ENCODE data around the gene TLR4. TPM values are rescaled to one million over a fixed set of nuclear protein-coding genes. Genes with fewer than 3 reads are reported as not detected.

Gene TLR4
- total RNA-seq, 1 donor from 2014 or later, result 7.9 TPM

- DNase-seq (ENCODE audit: low spot score), result no peak
- H3K9me3 Mint-ChIP-seq (ENCODE audit: unreplicated experiment), result peaks cover 5% of the 10 kb centered on the region
- no peaks in the 10 kb centered on the region for H3K4me1 Mint-ChIP-seq (ENCODE audit: unreplicated experiment)
- no peak overlapping the region for H3K4me3 Mint-ChIP-seq (ENCODE audit: unreplicated experiment)
- H3K27ac Mint-ChIP-seq (ENCODE audit: unreplicated experiment), result no peak overlapping the region
- no peaks in the 10 kb centered on the region for H3K27me3 Mint-ChIP-seq (ENCODE audit: unreplicated experiment)
- no peak for TF ChIP-seq CTCF (IDR thresholded peaks at IDR 0.05; ENCODE audit: unreplicated experiment)
- no peaks in the 10 kb centered on the region for H3K36me3 Mint-ChIP-seq (ENCODE audit: low read depth, unreplicated experiment)
Measured at GRCh38 chr9:117732494-117732893, 28.3 kb downstream of the TLR4 start.

- no peak for DNase-seq (ENCODE audit: low spot score)
- Mint-ChIP-seq H3K27ac (ENCODE audit: unreplicated experiment) (no peak overlapping the region), H3K4me3 (ENCODE audit: unreplicated experiment) (no peak overlapping the region), H3K9me3 (ENCODE audit: unreplicated experiment) (peaks cover 5% of the 10 kb centered on the region), H3K4me1 (ENCODE audit: unreplicated experiment) (no peaks in the 10 kb centered on the region), H3K27me3 (ENCODE audit: unreplicated experiment) (no peaks in the 10 kb centered on the region), H3K36me3 (ENCODE audit: low read depth, unreplicated experiment) (no peaks in the 10 kb centered on the region)
- no peak for TF ChIP-seq CTCF (IDR thresholded peaks at IDR 0.05; ENCODE audit: unreplicated experiment)
Measured at GRCh38 chr9:117733465-117733864, 29.3 kb downstream of the TLR4 start.

- TF ChIP-seq CTCF (IDR thresholded peaks at IDR 0.05; ENCODE audit: unreplicated experiment), result no peak
- DNase-seq (ENCODE audit: low spot score), result no peak
- no peaks in the 10 kb centered on the region for H3K36me3 Mint-ChIP-seq (ENCODE audit: low read depth, unreplicated experiment)
- H3K9me3 Mint-ChIP-seq (ENCODE audit: unreplicated experiment), result peaks cover 5% of the 10 kb centered on the region
- H3K4me3 Mint-ChIP-seq (ENCODE audit: unreplicated experiment), result no peak overlapping the region
- no peaks in the 10 kb centered on the region for H3K4me1 Mint-ChIP-seq (ENCODE audit: unreplicated experiment)
- H3K27me3 Mint-ChIP-seq (ENCODE audit: unreplicated experiment), result no peaks in the 10 kb centered on the region
- no peak overlapping the region for H3K27ac Mint-ChIP-seq (ENCODE audit: unreplicated experiment)
Measured at GRCh38 chr9:117734082-117734481, 29.9 kb downstream of the TLR4 start.

GRCh38 chr9:117734523-117735314, 30.5 kb downstream of the TLR4 start:
- no peak overlapping the region for H3K4me3 Mint-ChIP-seq (ENCODE audit: unreplicated experiment)
- no peaks in the 10 kb centered on the region for H3K4me1 Mint-ChIP-seq (ENCODE audit: unreplicated experiment)
- H3K27ac Mint-ChIP-seq (ENCODE audit: unreplicated experiment), result no peak overlapping the region
- DNase-seq (ENCODE audit: low spot score), result no peak
- TF ChIP-seq CTCF (IDR thresholded peaks at IDR 0.05; ENCODE audit: unreplicated experiment), result no peak
- no peaks in the 10 kb centered on the region for H3K36me3 Mint-ChIP-seq (ENCODE audit: low read depth, unreplicated experiment)
- H3K9me3 Mint-ChIP-seq (ENCODE audit: unreplicated experiment), result peaks cover 5% of the 10 kb centered on the region
- no peaks in the 10 kb centered on the region for H3K27me3 Mint-ChIP-seq (ENCODE audit: unreplicated experiment)

- no peaks in the 10 kb centered on the region for H3K27me3 Mint-ChIP-seq (ENCODE audit: unreplicated experiment)
Measured at GRCh38 chr9:117737721-117738226, 33.6 kb downstream of the TLR4 start.

More at GRCh38 chr9:117737721-117738226, 33.6 kb downstream of the TLR4 start:
- peaks cover 9% of the 10 kb centered on the region for H3K9me3 Mint-ChIP-seq (ENCODE audit: unreplicated experiment)
- H3K27ac Mint-ChIP-seq (ENCODE audit: unreplicated experiment), result no peak overlapping the region
- no peaks in the 10 kb centered on the region for H3K4me1 Mint-ChIP-seq (ENCODE audit: unreplicated experiment)
- H3K4me3 Mint-ChIP-seq (ENCODE audit: unreplicated experiment), result no peak overlapping the region
- no peaks in the 10 kb centered on the region for H3K36me3 Mint-ChIP-seq (ENCODE audit: low read depth, unreplicated experiment)
- DNase-seq (ENCODE audit: low spot score), result no peak
- no peak for TF ChIP-seq CTCF (IDR thresholded peaks at IDR 0.05; ENCODE audit: unreplicated experiment)
